ENCODE data around the gene RAMP1.

DNA sequence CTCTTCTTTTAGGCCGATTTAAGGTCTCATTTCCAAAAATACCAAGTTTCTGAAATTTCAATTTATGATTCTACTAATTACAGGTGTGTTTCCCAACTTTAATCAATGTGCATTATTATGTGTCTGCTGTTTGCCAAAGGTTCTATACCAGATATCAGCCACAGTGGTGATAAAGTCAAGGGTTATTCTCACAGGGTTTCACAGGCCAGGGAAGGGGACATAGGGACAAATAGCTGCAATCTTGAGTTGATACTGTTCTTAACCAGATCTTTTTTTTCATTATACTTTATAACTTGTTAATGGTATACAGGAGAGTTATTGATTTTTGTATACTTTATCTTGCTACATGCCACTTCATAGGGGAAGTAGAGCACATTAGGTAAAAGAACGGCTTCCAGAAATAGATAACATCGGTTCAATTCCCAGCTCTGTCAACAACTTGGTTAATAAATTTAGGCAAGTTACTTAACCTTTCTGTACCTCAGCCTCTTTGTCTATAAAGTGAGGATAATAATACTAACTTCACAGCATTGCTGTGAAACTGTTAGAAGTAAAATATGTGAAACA, 31.9 kb upstream of the RAMP1 start:
- TF ChIP-seq, protein P1, sequence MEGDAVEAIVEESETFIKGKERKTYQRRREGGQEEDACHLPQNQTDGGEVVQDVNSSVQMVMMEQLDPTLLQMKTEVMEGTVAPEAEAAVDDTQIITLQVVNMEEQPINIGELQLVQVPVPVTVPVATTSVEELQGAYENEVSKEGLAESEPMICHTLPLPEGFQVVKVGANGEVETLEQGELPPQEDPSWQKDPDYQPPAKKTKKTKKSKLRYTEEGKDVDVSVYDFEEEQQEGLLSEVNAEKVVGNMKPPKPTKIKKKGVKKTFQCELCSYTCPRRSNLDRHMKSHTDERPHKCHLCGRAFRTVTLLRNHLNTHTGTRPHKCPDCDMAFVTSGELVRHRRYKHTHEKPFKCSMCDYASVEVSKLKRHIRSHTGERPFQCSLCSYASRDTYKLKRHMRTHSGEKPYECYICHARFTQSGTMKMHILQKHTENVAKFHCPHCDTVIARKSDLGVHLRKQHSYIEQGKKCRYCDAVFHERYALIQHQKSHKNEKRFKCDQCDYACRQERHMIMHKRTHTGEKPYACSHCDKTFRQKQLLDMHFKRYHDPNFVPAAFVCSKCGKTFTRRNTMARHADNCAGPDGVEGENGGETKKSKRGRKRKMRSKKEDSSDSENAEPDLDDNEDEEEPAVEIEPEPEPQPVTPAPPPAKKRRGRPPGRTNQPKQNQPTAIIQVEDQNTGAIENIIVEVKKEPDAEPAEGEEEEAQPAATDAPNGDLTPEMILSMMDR (conservative IDR thresholded peaks at IDR 0.05; ENCODE audit: low read length), result no peak
- no peak for TF ChIP-seq EZH2phosphoT487 (IDR thresholded peaks at IDR 0.05; ENCODE audit: borderline replicate concordance)
